Measurements from ENCODE around the gene SLC39A2.

SLC39A2 gene

GRCh38 chr14:21043974-21044618 lies 45.0 kb downstream of the SLC39A2 start:
- DNase-seq (ENCODE audit: low read depth in 1 of 2, low spot score in 1 of 2), result no peak

GRCh38 chr14:21047378-21047781 lies 48.3 kb downstream of the SLC39A2 start:
- DNase-seq (ENCODE audit: low read depth in 1 of 2, low spot score in 1 of 2), result no peak

- DNase-seq (ENCODE audit: low read depth in 1 of 2, low spot score in 1 of 2), result no peak
Observed at GRCh38 chr14:21048638-21049037, 49.5 kb downstream of the SLC39A2 start.

- no peak for DNase-seq (ENCODE audit: low read depth in 1 of 2, low spot score in 1 of 2)
Observed at GRCh38 chr14:21049271-21049673, 50.2 kb downstream of the SLC39A2 start.

- no peak for DNase-seq (ENCODE audit: low read depth in 1 of 2, low spot score in 1 of 2)
Observed at GRCh38 chr14:21050597-21050996, 51.5 kb downstream of the SLC39A2 start.

Data from stimulated activated CD4-positive, alpha-beta T cell treated with anti-CD3 and anti-CD28 coated beads, Interleukin-15, amount 100 ng/mL, for 1 hour (primary cell).